Mucosa of descending colon (tissue), 3 donors: Measurements from ENCODE around the gene ARHGEF25. TPM values are rescaled to one million over a fixed set of nuclear protein-coding genes. Genes with fewer than 3 reads are reported as not detected.
"Not testable (repeated sequence)": the region's sequence is repeated elsewhere in the genome, so short reads cannot be mapped to it uniquely, and the experiment has no call there.

Experiments
- ATAC-seq: fragments of 200-7000 bp; cut with Tn5 transposase; one replicate; pipeline ENCODE4 v1.9.1; 2020; ENCODE audit warnings: mild to moderate bottlenecking, moderate library complexity
- DNase-seq, 3 donors: peaks; one replicate each; pipeline ENCODE4 v3.0.0-alpha.2; 2020
- H3K36me3 ChIP-seq: fragments of 200-600 bp; one replicate; pipeline ENCODE4 v1.8.0; 2021; ENCODE audit warnings: low read depth, mild to moderate bottlenecking
- H3K4me1 ChIP-seq: fragments of 200-600 bp; one replicate; pipeline ENCODE4 v1.8.0; 2021; ENCODE audit warnings: low read depth, mild to moderate bottlenecking
- H3K4me3 ChIP-seq: fragments of 200-600 bp; one replicate; pipeline ENCODE4 v1.8.0; 2021; ENCODE audit warnings: mild to moderate bottlenecking
- H3K9me3 ChIP-seq: fragments of 200-600 bp; one replicate; pipeline ENCODE4 v1.8.0; 2021; ENCODE audit warnings: mild to moderate bottlenecking
- intact Hi-C, 2 donors: fragments of 100-400 bp; cut with DNase I in 1 of 2; cut with micrococcal nuclease in 1 of 2; formaldehyde crosslinking; loops; one replicate each; pipeline versions ENCODE4 v1.11.0 to v1.11.1; 2022; cut with DNase I, micrococcal nuclease
- total RNA-seq, 3 donors: library from RNA; stranded (reverse); fragmentation: NEBNext Ultra II Directional in 2 of 3; extraction: Animal tissue kit (Norgen Biotek cat#: 25700) in 2 of 3; gene quantifications; one replicate each; pipeline versions ENCODE4 v1.2.1 to v1.2.4, GENCODE V29; 2021 to 2023
- TF ChIP-seq, protein P1 (sequence below): fragments of 200-600 bp; IDR thresholded peaks from one replicate; pipeline ENCODE4 v1.8.0; 2022; ENCODE audit warnings: antibody characterized with exemption, mild to moderate bottlenecking
- donor health status: DM: no; HTN: no; CAD: no; lungs with moderate emphysema.
- donor health status: DM: no; HTN: no; CAD: no.
- donor health status: DM: no; HTN: yes; CAD: no.

ARHGEF25 gene
- total RNA-seq, 3 donors from 2014 or later, result 5.0 to 129 (median 11.0) TPM

DNA sequence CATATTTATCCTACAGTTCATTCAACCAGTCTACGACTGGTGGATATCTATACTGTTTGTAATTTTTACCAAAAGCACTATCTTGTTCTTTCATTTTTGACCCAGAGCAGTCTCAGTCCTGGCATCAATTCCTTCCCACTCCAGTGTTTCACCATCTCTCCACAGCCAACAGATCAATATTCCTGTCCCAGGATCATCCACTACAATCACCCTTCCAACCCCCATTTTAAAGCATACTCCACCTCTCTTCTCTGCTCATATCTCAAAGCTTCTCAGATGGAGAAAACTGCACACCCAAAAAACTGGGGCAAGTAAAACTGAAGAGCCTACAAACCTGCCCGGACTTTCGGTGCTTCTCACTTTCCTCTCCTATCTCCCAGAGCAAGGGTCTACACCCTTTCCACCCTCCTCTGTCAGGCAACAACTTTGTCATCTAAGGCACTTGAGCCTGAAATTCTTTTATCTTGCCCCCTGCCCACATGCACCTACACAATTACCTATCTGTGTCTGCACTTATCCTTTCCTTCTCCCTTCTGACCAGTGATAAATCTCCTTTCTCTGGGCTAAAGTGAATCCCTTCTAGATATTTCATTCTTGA, 24.3 kb upstream of the ARHGEF25 start:
- no peaks in the 10 kb centered on the region for H3K36me3 ChIP-seq
- ATAC-seq, result no peak
- H3K4me3 ChIP-seq, result no peak overlapping the region
- DNase-seq, result no peak
- H3K9me3 ChIP-seq, result no peaks in the 10 kb centered on the region
- intact Hi-C loops, result no loop called here
- TF ChIP-seq, protein P1, sequence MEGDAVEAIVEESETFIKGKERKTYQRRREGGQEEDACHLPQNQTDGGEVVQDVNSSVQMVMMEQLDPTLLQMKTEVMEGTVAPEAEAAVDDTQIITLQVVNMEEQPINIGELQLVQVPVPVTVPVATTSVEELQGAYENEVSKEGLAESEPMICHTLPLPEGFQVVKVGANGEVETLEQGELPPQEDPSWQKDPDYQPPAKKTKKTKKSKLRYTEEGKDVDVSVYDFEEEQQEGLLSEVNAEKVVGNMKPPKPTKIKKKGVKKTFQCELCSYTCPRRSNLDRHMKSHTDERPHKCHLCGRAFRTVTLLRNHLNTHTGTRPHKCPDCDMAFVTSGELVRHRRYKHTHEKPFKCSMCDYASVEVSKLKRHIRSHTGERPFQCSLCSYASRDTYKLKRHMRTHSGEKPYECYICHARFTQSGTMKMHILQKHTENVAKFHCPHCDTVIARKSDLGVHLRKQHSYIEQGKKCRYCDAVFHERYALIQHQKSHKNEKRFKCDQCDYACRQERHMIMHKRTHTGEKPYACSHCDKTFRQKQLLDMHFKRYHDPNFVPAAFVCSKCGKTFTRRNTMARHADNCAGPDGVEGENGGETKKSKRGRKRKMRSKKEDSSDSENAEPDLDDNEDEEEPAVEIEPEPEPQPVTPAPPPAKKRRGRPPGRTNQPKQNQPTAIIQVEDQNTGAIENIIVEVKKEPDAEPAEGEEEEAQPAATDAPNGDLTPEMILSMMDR, result no peak
- peaks cover 2% of the 10 kb centered on the region for H3K4me1 ChIP-seq

GRCh38 chr12:57588951-57589610, 22.2 kb upstream of the ARHGEF25 start:
- DNase-seq, H3K4me3 ChIP-seq, ATAC-seq: not testable (repeated sequence)

DNA sequence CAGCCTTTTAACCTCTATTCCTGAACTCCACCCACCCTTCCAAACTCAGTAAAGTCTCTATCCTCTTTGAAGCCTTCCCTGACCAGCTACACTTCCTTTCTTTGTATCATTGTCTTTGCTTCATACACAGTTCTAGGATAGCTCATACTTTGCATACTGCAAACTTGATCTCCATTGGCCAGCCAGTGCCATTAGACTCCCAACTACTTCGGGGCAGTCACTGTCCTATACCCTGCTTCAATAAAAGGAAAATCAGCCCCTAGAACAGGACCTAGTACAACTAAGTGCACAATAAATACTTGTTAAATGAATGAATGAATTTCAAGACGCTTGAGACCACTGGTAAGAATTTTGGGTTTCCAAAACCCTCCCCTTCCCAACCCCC, 20.8 kb upstream of the ARHGEF25 start:
- H3K4me3 ChIP-seq, result no peak overlapping the region
- ATAC-seq (no peak), DNase-seq (no peak)
- TF ChIP-seq, protein P1, result no peak
- H3K36me3 ChIP-seq, result no peaks in the 10 kb centered on the region
- H3K4me1 ChIP-seq, result peaks cover 6% of the 10 kb centered on the region
- no peaks in the 10 kb centered on the region for H3K9me3 ChIP-seq
- intact Hi-C loops, result no loop called here

More at GRCh38 chr12:57588951-57589610, 22.2 kb upstream of the ARHGEF25 start:
- intact Hi-C loops, H3K36me3 ChIP-seq, H3K9me3 ChIP-seq, H3K4me1 ChIP-seq: not testable (repeated sequence)

DNA sequence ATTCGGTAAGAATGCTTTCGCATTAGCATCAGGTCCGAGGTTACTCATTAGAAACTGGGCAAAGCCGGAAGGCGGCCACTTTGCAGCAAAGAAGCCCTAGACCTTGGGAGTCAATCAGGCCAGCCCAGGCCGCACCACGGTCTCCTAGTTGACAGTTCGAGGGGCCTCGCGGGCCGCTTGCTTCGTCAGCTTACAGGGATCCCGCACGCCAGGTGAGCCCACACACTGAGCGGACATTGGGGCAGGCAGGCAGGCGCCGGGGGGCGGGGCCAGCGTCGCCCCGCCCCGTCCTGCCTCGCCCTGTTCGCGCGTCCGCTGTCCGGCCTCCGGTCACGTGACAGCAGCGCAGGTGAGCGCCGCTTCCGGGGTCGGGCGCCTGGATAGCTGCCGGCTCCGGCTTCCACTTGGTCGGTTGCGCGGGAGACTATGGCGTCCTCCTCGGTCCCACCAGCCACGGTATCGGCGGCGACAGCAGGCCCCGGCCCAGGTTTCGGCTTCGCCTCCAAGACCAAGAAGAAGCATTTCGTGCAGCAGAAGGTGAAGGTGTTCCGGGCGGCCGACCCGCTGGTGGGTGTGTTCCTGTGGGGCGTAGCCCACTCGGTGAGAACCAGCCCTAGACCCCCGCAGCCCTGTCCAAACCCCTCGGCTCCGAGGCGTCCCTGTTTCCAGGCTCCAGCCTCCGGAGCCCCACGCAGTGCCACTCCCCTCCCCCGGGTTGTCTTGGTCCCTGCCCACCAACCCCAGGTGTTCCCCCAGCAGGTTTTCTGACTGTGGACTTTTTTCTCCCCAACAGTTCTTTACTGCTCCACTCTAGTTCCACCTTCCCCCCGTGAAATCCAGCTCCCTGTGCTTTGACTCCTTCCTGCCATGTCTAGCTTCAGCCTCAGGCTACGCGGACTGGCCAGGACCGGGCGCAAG, 20.1 kb upstream of the ARHGEF25 start, which contains the start of gene PIP4K2C:
Gene PIP4K2C, plus strand, starts transcription at position 329 of the 918 bp plus-strand sequence. Its CDS starts 98 bp downstream, at position 427.
- intact Hi-C loops, result no loop called here
- peak within 1 kb of the TSS; percentile 69 for H3K4me3 ChIP-seq
- no peaks in the 10 kb centered on the region for H3K9me3 ChIP-seq
- DNase-seq, result peak; percentile 87 to 93 (median 89)
- H3K36me3 ChIP-seq, result no peaks in the 10 kb centered on the region
- TF ChIP-seq, protein P1, result no peak
- peak; percentile 99 for ATAC-seq
- H3K4me1 ChIP-seq, result peaks cover 6% of the 10 kb centered on the region

DNA sequence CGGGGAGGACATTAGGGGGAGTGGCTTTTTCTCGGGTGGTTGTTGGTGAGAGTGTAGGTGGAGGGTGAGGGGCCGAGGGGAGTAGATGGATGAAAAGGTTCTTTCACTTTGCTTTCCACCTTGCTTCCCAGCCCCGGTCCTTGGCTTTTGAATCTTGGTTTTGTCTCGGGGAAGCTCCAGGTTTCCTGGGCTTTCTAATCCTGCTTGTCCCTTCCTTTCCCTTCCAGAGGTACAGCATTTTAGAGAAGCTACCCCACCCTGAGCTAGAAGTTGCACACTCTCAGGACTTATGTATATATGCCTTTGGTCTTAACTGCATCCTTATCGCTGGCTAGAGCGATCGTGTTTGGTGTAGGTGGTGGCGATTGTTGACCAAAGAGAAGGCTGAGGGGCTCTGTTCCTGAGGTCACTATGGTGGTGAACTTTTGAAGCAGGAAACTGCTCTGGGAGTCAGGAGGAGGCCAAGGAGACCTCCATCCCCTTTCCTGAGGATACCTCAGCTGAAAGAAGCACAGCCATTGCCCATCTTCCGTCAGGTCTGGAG, 19.4 kb upstream of the ARHGEF25 start:
- no peak for ATAC-seq
- intact Hi-C loops, result no loop called here
- Histone ChIP-seq H3K4me3 (peak overlapping the region; percentile 69), H3K9me3 (no peaks in the 10 kb centered on the region), H3K4me1 (peaks cover 6% of the 10 kb centered on the region), H3K36me3 (no peaks in the 10 kb centered on the region)
- TF ChIP-seq, protein P1, result no peak
- DNase-seq, result no peak
